ENCODE data around the gene ANKRD13C.

DNA sequence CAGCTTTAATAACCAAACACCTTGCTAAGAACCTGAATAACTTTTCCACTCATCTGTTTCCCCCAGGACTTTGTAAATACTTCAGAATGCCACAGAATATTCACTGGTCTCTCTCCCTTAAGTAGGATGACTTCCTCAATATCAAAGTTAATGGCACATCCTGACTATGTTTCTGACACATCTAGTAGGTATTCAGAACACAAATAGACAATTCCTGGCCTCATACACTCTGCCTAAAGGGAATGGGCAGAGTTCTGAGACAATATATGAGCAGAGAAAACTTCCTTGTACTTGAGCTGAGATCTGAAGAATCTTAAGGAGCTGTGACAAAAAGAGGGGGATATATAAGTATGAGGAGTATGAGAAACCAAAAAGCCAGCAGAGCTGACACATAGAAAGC lies 34.8 kb downstream of the ANKRD13C start:
- TF ChIP-seq RAD21 (IDR thresholded peaks at IDR 0.05): no peak
- no peak for TF ChIP-seq SP1 (IDR thresholded peaks at IDR 0.05)

Data from liver (tissue), 2 donors.